Measurements from ENCODE around the gene ODAD4.

- TF ChIP-seq CTCF (conservative IDR thresholded peaks at IDR 0.05; ENCODE audit: low read depth, low read length): no peak
- TF ChIP-seq MXI1 (IDR thresholded peaks at IDR 0.05; ENCODE audit: borderline replicate concordance, low read depth, low read length): no peak
- no peak for TF ChIP-seq CEBPB (IDR thresholded peaks at IDR 0.05; ENCODE audit: low read depth, low read length)
- TF ChIP-seq POLR2A (IDR thresholded peaks at IDR 0.05; ENCODE audit: low read depth, low read length): no peak
- TF ChIP-seq ELK1 (IDR thresholded peaks at IDR 0.05; ENCODE audit: borderline replicate concordance, low read depth, low read length): no peak
- no peak for TF ChIP-seq RCOR1 (IDR thresholded peaks at IDR 0.05; ENCODE audit: insufficient replicate concordance, low read length)
- no peak for TF ChIP-seq MAFK (IDR thresholded peaks at IDR 0.05; ENCODE audit: low read depth, low read length)
- no peak for TF ChIP-seq RFX5 (IDR thresholded peaks at IDR 0.05; ENCODE audit: low read depth, low read length)
Observed at GRCh38 chr17:41973408-41973811, 43.0 kb downstream of the ODAD4 start.
